Peyer's patch (tissue), 4 donors: Measurements from ENCODE around the gene DRD4. TPM values are rescaled to one million over a fixed set of nuclear protein-coding genes. Genes with fewer than 3 reads are reported as not detected.

Source experiments
- DNase-seq, 3 donors: peaks; one replicate each; pipeline ENCODE4 v3.0.0-alpha.2; 2017 to 2019
- H3K27ac ChIP-seq, 4 donors: fragments of 200-600 bp; sonication (generic); one replicate each; pipeline ENCODE4 v1.5.1; 2016 to 2019
- H3K27me3 ChIP-seq, 2 donors: fragments of 200-600 bp; sonication (generic); one replicate each; pipeline ENCODE4 v1.5.1; 2019
- H3K36me3 ChIP-seq, 3 donors: fragments of 200-600 bp; sonication (generic); one replicate each; pipeline ENCODE4 v1.5.1; 2016 to 2019
- H3K4me1 ChIP-seq, 4 donors: fragments of 200-600 bp; sonication (generic); one replicate each; pipeline ENCODE4 v1.5.1; 2016 to 2019
- H3K4me3 ChIP-seq, 4 donors: fragments of 200-600 bp; sonication (generic); 1 replicate in 3 of 4; 2 replicates in 1 of 4; pipeline ENCODE4 v1.5.1; 2016 to 2019; ENCODE audit warnings: mild to moderate bottlenecking in 1 of 4
- H3K9me3 ChIP-seq, 4 donors: fragments of 200-600 bp; sonication (generic); one replicate each; pipeline ENCODE4 v1.5.1; 2016 to 2019; ENCODE audit warnings: mild to moderate bottlenecking in 1 of 4
- CTCF ChIP-seq, 6 experiments: fragments of 450-650 bp in 4 of 6; fragments of 200-600 bp in 2 of 6; sonication (generic) in 1 of 6; IDR thresholded peaks; one replicate each; pipeline ENCODE4 v1.5.1; 2017 to 2019; ENCODE audit warnings: antibody characterized with exemption in 6 of 6, mild to moderate bottlenecking in 3 of 6, moderate library complexity in 1 of 6
- POLR2A ChIP-seq, 2 donors: fragments of 450-650 bp; IDR thresholded peaks; one replicate each; pipeline ENCODE4 v1.5.1; 2017; ENCODE audit warnings: antibody characterized with exemption in 2 of 2, mild to moderate bottlenecking in 2 of 2, moderate library complexity in 2 of 2
- total RNA-seq, 4 donors: library from RNA; depleted of rRNA; stranded (reverse); fragments of >200 nt; gene quantifications; one replicate each; pipeline ENCODE4 v1.1.0, GENCODE V29; 2016

DRD4 gene
- total RNA-seq, 4 donors from 2014 or later: 1.6 to 3.0 TPM; not detected in 2

GRCh38 chr11:680476-680875 lies 43.4 kb downstream of the DRD4 start:
- no peak overlapping the region for H3K4me3 ChIP-seq
- no peaks in the 10 kb centered on the region for H3K9me3 ChIP-seq
- H3K36me3 ChIP-seq: peaks cover 0 to 51% (median 3%) of the 10 kb centered on the region in 3 donors
- H3K4me1 ChIP-seq: no peaks in the 10 kb centered on the region
- no peak for TF ChIP-seq CTCF (IDR thresholded peaks at IDR 0.05)
- no peak for TF ChIP-seq POLR2A (IDR thresholded peaks at IDR 0.05)
- DNase-seq: no peak
- H3K27me3 ChIP-seq: no peaks in the 10 kb centered on the region
- H3K27ac ChIP-seq: no peak overlapping the region

DNA sequence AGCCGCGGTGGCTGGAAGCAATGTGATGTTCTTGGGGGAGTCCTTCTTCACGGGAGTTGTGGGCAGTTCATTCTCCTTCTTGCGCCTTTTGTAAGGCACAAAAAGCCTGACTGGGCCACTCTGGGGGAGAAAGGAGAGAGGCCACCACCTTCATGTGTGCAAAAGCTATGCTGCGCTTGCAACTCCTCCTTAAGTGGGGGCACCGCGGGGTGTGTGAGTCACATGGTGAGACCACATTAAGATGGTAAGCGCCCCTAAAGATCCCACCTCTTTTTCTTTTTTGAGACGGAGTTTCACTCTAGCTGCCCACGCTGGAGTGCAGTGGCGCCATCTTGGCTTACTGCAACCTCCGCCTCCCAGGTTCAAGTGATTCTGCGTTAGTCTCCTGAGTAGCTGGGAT lies 43.9 kb downstream of the DRD4 start:
- no peak for DNase-seq
- TF ChIP-seq CTCF (IDR thresholded peaks at IDR 0.05): no peak
- TF ChIP-seq POLR2A (IDR thresholded peaks at IDR 0.05): no peak
- no peaks in the 10 kb centered on the region for H3K27me3 ChIP-seq
- H3K36me3 ChIP-seq: peaks cover 0 to 55% (median 3%) of the 10 kb centered on the region in 3 donors
- no peaks in the 10 kb centered on the region for H3K4me1 ChIP-seq
- H3K27ac ChIP-seq: no peak overlapping the region
- no peaks in the 10 kb centered on the region for H3K9me3 ChIP-seq
- no peak overlapping the region for H3K4me3 ChIP-seq

GRCh38 chr11:686451-687243 lies 49.6 kb downstream of the DRD4 start:
- no peak overlapping the region for H3K4me3 ChIP-seq
- H3K27ac ChIP-seq: no peak overlapping the region
- no peak for TF ChIP-seq CTCF (IDR thresholded peaks at IDR 0.05)
- no peak for TF ChIP-seq POLR2A (IDR thresholded peaks at IDR 0.05)
- H3K27me3 ChIP-seq: no peaks in the 10 kb centered on the region
- H3K36me3 ChIP-seq: peaks cover 0 to 66% (median 3%) of the 10 kb centered on the region in 3 donors
- H3K4me1 ChIP-seq: peaks cover 0 to 7% (median 0%) of the 10 kb centered on the region in 4 donors
- no peak for DNase-seq
- no peaks in the 10 kb centered on the region for H3K9me3 ChIP-seq

GRCh38 chr11:687751-688150 lies 50.7 kb downstream of the DRD4 start:
- no peak for DNase-seq
- H3K36me3 ChIP-seq: peaks cover 0 to 66% (median 3%) of the 10 kb centered on the region in 3 donors
- no peak for TF ChIP-seq POLR2A (IDR thresholded peaks at IDR 0.05)
- no peak for TF ChIP-seq CTCF (IDR thresholded peaks at IDR 0.05)

DNA sequence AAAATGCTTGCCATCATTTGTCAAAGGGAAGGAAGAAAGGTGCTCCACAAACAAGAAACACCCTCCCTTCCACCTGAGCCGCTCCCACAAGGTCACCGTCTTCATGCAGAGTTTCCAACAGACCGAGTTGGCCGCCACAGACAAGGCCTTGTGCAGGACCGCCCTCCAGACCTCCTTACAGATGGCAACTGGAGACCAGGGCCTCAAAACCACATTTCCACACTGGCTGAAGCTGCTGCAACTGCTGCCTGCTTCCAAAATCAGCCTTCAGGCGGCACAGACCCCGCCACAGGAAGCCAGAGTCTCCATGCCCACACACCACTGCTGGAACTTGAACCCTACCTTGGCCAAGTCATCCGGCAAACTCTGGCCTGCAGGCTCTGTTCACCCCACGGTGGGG lies 51.6 kb downstream of the DRD4 start:
- Histone ChIP-seq H3K27me3 (no peaks in the 10 kb centered on the region), H3K9me3 (no peaks in the 10 kb centered on the region), H3K27ac (no peak overlapping the region), H3K4me1 (peaks cover 0 to 12% (median 5%) of the 10 kb centered on the region in 4 donors), H3K36me3 (peaks cover 0 to 60% (median 3%) of the 10 kb centered on the region in 3 donors), H3K4me3 (no peak overlapping the region)
- TF ChIP-seq POLR2A (IDR thresholded peaks at IDR 0.05) (no peak), CTCF (IDR thresholded peaks at IDR 0.05) (no peak)
- DNase-seq: peak in 1 of 3 donors; percentile 40

More at GRCh38 chr11:687751-688150, 50.7 kb downstream of the DRD4 start:
- Histone ChIP-seq H3K9me3 (no peaks in the 10 kb centered on the region), H3K4me1 (peaks cover 0 to 7% (median 0%) of the 10 kb centered on the region in 4 donors), H3K27ac (no peak overlapping the region), H3K4me3 (no peak overlapping the region), H3K27me3 (no peaks in the 10 kb centered on the region)
